Nephron (organoid): ENCODE data around the gene ST3GAL6.
A peak's percentile ranks its signal among the peaks of the same experiment; 100 is the strongest.

Experiments used
- H3K27ac Mint-ChIP-seq, 3 experiments: 2 replicates each; pipeline ENCODE4 v1.8.0; 2020; ENCODE audit warnings: mixed read lengths in 3 of 3, mild to moderate bottlenecking in 2 of 3, moderate library complexity in 1 of 3
- H3K27me3 Mint-ChIP-seq: 2 replicates; pipeline ENCODE4 v1.8.0; 2021; ENCODE audit warnings: low read depth, mild to moderate bottlenecking, moderate library complexity, mixed read lengths
- H3K36me3 Mint-ChIP-seq: 2 replicates; pipeline ENCODE4 v1.8.0; 2020; ENCODE audit warnings: low read depth, mixed read lengths
- H3K4me1 Mint-ChIP-seq: 2 replicates; pipeline ENCODE4 v1.8.0; 2020; ENCODE audit warnings: mixed read lengths
- H3K4me3 Mint-ChIP-seq, 3 experiments: 2 replicates each; pipeline ENCODE4 v1.8.0; 2020; ENCODE audit warnings: mild to moderate bottlenecking in 3 of 3, mixed read lengths in 3 of 3, moderate library complexity in 2 of 3
- H3K9me3 Mint-ChIP-seq: 2 replicates; pipeline ENCODE4 v1.8.0; 2020; ENCODE audit warnings: mixed read lengths
- CTCF ChIP-seq, 3 experiments: fragments of 200-600 bp; sonication (generic); IDR thresholded peaks; one replicate each; pipeline ENCODE4 v1.5.0; 2021; ENCODE audit warnings: antibody characterized with exemption in 3 of 3; ENCODE audit not compliant: unreplicated experiment in 3 of 3

ST3GAL6 gene

DNA sequence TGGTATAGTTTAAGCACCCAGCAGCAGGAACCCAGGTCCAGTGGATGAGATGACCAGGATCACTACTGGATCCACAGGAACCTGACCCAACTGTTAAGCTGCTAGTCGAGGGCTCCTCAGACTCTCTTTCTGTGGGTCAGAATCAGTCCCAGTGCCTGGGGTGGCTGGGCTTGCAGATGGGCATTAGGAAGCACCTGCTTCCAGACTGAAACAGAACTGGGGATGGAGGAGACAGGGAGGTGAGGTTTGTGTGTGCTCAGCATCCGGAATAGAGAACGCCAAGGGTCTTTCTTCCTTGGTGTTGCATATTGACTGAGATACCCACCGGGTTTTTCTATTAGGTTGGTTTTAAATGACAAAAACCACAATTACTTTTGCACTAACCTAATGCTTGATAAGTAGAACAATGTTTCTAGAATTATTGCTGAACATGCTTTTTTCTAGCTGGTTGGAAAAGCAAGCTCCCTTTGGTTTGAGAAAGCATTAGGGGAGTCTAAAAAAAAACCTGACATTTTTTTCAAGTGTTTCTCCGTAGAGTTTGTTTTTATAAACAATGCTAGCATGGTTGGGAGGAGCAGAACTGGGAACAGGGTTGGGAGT lies 779 bp downstream of the ST3GAL6 start:
- Mint-ChIP-seq H3K9me3 (no peaks in the 10 kb centered on the region), H3K27me3 (no peaks in the 10 kb centered on the region), H3K27ac (peak overlapping the region; percentile 12 to 69 (median 66)), H3K36me3 (peaks cover 3% of the 10 kb centered on the region), H3K4me1 (peaks cover 21% of the 10 kb centered on the region), H3K4me3 (no peak overlapping the region)
- TF ChIP-seq CTCF (IDR thresholded peaks at IDR 0.05; ENCODE audit: unreplicated experiment in 3 of 3), result no peak

DNA sequence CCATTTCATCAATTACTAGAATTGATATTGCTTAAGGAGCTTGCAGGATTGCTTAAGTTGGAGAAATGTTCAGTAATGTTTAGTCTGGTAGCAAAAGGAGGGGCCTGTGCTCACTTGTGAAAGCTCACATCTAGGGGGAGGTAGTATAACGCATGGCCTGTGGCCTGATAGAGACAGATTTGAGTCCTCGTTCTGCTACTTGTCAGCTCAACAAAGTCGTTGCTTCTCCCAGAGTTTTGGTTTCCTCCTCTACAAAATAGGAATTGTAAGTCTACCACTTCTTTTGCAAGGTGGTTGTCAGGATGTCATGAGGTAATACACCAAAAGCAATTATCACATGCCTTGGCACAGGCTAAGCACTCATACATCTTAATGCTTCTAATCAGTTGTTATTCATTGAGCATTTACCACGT lies 1.3 kb downstream of the ST3GAL6 start:
- H3K9me3 Mint-ChIP-seq, result no peaks in the 10 kb centered on the region
- H3K4me1 Mint-ChIP-seq, result peaks cover 21% of the 10 kb centered on the region
- no peak for TF ChIP-seq CTCF (IDR thresholded peaks at IDR 0.05; ENCODE audit: unreplicated experiment in 3 of 3)
- no peaks in the 10 kb centered on the region for H3K27me3 Mint-ChIP-seq
- no peaks in the 10 kb centered on the region for H3K36me3 Mint-ChIP-seq
- peak overlapping the region in 2 of 3 experiments; percentile 66 to 69 for H3K27ac Mint-ChIP-seq
- H3K4me3 Mint-ChIP-seq, result no peak overlapping the region

DNA sequence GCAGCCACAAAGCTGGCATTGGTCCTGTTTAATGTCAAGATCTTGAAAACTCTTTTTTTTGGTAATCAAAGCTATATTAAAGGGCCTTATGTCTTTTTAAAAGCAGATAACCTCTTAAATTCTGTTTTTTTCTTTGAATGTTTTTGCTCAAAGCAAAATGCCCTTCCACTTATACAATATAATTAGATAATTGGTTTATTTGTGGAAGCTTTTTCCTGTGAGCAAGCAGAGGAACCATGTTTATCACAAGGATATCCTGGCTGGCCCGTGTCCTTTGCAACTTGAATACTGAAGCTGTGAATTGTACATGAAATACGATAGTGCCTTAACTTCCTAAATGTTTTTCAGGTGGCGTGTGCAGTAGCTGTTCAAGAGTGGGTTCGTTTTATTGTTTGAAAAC lies 2.6 kb downstream of the ST3GAL6 start:
- Mint-ChIP-seq H3K27ac (peak overlapping the region in 2 of 3 experiments; percentile 81 to 83), H3K4me3 (no peak overlapping the region), H3K27me3 (no peaks in the 10 kb centered on the region), H3K4me1 (peaks cover 21% of the 10 kb centered on the region), H3K36me3 (no peaks in the 10 kb centered on the region), H3K9me3 (no peaks in the 10 kb centered on the region)
- TF ChIP-seq CTCF (IDR thresholded peaks at IDR 0.05; ENCODE audit: unreplicated experiment in 3 of 3), result no peak

- Mint-ChIP-seq H3K4me3 (peak overlapping the region in 1 of 3 experiments; percentile 4), H3K27ac (peak overlapping the region in 2 of 3 experiments; percentile 37 to 76), H3K36me3 (no peaks in the 10 kb centered on the region), H3K4me1 (peaks cover 26% of the 10 kb centered on the region), H3K27me3 (no peaks in the 10 kb centered on the region), H3K9me3 (no peaks in the 10 kb centered on the region)
- no peak for TF ChIP-seq CTCF (IDR thresholded peaks at IDR 0.05; ENCODE audit: unreplicated experiment in 3 of 3)
Measured at GRCh38 chr3:98766924-98767323, 3.8 kb downstream of the ST3GAL6 start.

DNA sequence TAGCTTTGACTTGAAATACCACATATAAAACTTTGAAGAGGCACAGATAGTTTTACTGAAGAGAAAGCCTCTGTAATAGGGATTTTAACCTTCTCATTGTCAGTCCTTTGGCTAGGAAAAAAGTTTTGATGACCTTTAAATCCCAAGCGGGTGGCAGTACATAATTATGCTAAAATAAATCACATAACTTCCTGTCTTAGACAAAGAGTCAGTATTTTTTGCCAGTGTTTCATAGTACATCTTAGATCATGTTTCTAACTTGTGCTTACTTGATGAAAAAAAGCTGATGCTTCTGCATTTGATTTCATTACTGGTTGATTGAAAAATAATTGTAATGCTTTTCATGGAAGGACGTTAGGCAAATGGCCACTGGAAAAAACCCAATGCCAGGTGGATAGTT lies 5.8 kb downstream of the ST3GAL6 start:
- no peaks in the 10 kb centered on the region for H3K36me3 Mint-ChIP-seq
- TF ChIP-seq CTCF (IDR thresholded peaks at IDR 0.05; ENCODE audit: unreplicated experiment in 3 of 3), result no peak
- peaks cover 23% of the 10 kb centered on the region for H3K4me1 Mint-ChIP-seq
- H3K4me3 Mint-ChIP-seq, result no peak overlapping the region
- no peaks in the 10 kb centered on the region for H3K9me3 Mint-ChIP-seq
- no peaks in the 10 kb centered on the region for H3K27me3 Mint-ChIP-seq
- H3K27ac Mint-ChIP-seq, result peak overlapping the region in 2 of 3 experiments; percentile 25 to 76

DNA sequence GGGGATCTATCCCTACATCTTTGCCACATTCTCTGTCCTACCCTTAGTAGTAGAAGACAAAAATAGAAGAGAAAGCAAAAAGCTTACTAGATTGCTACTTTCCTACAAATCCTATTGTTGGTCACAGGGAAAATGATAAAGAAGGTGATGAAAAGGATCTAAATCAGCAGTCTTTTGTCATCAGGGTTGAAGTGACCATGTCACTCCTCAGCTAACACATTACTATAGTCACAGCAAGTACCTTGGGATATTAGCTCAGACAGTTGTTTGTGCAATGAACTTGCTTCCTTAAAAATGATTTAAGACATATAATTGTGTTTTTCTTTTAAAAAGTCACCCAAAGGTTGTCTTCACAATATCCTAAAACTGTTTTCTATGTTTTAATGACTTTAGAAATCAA lies 6.3 kb downstream of the ST3GAL6 start:
- H3K4me3 Mint-ChIP-seq, result no peak overlapping the region
- H3K36me3 Mint-ChIP-seq, result no peaks in the 10 kb centered on the region
- peaks cover 23% of the 10 kb centered on the region for H3K4me1 Mint-ChIP-seq
- H3K27ac Mint-ChIP-seq, result no peak overlapping the region
- no peaks in the 10 kb centered on the region for H3K9me3 Mint-ChIP-seq
- no peak for TF ChIP-seq CTCF (IDR thresholded peaks at IDR 0.05; ENCODE audit: unreplicated experiment in 3 of 3)
- H3K27me3 Mint-ChIP-seq, result no peaks in the 10 kb centered on the region
